ENCODE measurements around the gene TGFB3.

The TGFB3 gene

DNA sequence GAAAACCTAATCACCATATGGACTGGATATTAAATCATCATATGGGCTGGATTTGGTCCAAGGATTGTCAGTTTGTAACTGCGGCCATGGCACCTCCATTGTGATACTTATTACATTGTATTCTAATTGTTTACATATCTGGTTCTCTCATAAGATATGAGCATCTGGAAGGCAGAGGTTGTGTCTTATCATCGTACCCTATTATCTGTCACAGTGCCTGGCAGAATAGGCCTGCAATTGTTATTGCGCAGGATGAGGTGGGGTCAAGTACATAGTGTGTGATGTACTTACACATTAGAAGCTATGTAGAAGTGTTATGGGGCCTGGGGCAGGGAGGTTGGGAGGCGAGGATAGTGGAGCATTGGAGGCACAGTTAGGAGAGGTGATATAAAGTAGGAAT, 8.5 kb upstream of the TGFB3 start:
- H3K27ac ChIP-seq (ENCODE audit: low read length) = no peak overlapping the region
- TF ChIP-seq EZH2phosphoT487 (IDR thresholded peaks at IDR 0.05; ENCODE audit: low read length) (no peak), EZH2 (optimal IDR thresholded peaks at IDR 0.05; ENCODE audit: low read depth, low read length) (no peak)
- TF ChIP-seq, protein P1, sequence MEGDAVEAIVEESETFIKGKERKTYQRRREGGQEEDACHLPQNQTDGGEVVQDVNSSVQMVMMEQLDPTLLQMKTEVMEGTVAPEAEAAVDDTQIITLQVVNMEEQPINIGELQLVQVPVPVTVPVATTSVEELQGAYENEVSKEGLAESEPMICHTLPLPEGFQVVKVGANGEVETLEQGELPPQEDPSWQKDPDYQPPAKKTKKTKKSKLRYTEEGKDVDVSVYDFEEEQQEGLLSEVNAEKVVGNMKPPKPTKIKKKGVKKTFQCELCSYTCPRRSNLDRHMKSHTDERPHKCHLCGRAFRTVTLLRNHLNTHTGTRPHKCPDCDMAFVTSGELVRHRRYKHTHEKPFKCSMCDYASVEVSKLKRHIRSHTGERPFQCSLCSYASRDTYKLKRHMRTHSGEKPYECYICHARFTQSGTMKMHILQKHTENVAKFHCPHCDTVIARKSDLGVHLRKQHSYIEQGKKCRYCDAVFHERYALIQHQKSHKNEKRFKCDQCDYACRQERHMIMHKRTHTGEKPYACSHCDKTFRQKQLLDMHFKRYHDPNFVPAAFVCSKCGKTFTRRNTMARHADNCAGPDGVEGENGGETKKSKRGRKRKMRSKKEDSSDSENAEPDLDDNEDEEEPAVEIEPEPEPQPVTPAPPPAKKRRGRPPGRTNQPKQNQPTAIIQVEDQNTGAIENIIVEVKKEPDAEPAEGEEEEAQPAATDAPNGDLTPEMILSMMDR (IDR thresholded peaks at IDR 0.05; ENCODE audit: low read length) = no peak
- no peaks in the 10 kb centered on the region for H3K36me3 ChIP-seq (replicated peaks; ENCODE audit: insufficient read depth, low read length)
- DNase-seq = no peak
- no peak overlapping the region for H3K4me3 ChIP-seq (ENCODE audit: low read length)
- H3K9ac ChIP-seq (ENCODE audit: low read length) = no peak overlapping the region
- no peak overlapping the region for H2AFZ ChIP-seq (ENCODE audit: low read length)
- no peaks in the 10 kb centered on the region for H3K27me3 ChIP-seq (replicated peaks; ENCODE audit: insufficient read depth, low read length)
- H3K79me2 ChIP-seq (ENCODE audit: low read length) = no peaks in the 10 kb centered on the region
- H4K20me1 ChIP-seq (ENCODE audit: insufficient read depth, low read length) = no peaks in the 10 kb centered on the region
- peaks cover 1% of the 10 kb centered on the region; the same call in 1 of the 2 replicates for H3K4me1 ChIP-seq (ENCODE audit: low read length)
- H3K9me2 ChIP-seq (replicated peaks; ENCODE audit: insufficient read depth, low read length) = no peaks in the 10 kb centered on the region
- no peaks in the 10 kb centered on the region for H3K9me3 ChIP-seq (replicated peaks; ENCODE audit: insufficient read depth, low read length)
- no peaks in the 10 kb centered on the region for H3F3A ChIP-seq (ENCODE audit: insufficient read depth, low read length)
- H3K4me2 ChIP-seq (ENCODE audit: low read depth, low read length) = no peak overlapping the region

DNA sequence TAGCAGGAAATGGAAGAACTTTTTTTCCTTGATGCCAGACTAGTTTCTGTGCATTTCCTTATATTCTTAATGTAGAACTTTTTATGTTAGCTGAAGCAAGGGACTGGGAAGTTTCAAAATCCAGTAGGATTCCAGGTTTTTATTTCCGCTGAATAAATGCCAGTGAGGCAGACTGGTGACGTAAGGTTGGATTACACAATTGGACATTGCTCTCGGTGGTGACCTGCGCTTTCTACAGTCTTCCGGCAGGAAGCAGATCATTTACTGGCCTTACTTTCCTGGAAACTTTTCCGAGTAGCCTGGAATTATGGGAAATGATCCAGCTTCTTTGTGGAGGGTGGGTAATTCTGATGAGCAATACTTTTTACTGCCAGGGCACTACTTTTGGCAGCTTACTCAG, 7.3 kb upstream of the TGFB3 start:
- no peak overlapping the region for H3K9ac ChIP-seq (ENCODE audit: low read length)
- no peaks in the 10 kb centered on the region for H3K79me2 ChIP-seq (ENCODE audit: low read length)
- H3K27ac ChIP-seq (ENCODE audit: low read length) = no peak overlapping the region
- no peaks in the 10 kb centered on the region for H3F3A ChIP-seq (ENCODE audit: insufficient read depth, low read length)
- H2AFZ ChIP-seq (ENCODE audit: low read length) = no peak overlapping the region
- H3K9me3 ChIP-seq (replicated peaks; ENCODE audit: insufficient read depth, low read length) = no peaks in the 10 kb centered on the region
- no peaks in the 10 kb centered on the region for H3K9me2 ChIP-seq (replicated peaks; ENCODE audit: insufficient read depth, low read length)
- H3K4me2 ChIP-seq (ENCODE audit: low read depth, low read length) = no peak overlapping the region
- H3K4me1 ChIP-seq (ENCODE audit: low read length) = peaks cover 3% of the 10 kb centered on the region; the same call in 1 of the 2 replicates
- TF ChIP-seq, protein P1 (IDR thresholded peaks at IDR 0.05; ENCODE audit: low read length) = no peak
- TF ChIP-seq EZH2phosphoT487 (IDR thresholded peaks at IDR 0.05; ENCODE audit: low read length) = no peak
- no peak for TF ChIP-seq EZH2 (optimal IDR thresholded peaks at IDR 0.05; ENCODE audit: low read depth, low read length)
- H3K27me3 ChIP-seq (replicated peaks; ENCODE audit: insufficient read depth, low read length) = no peaks in the 10 kb centered on the region
- no peaks in the 10 kb centered on the region for H3K36me3 ChIP-seq (replicated peaks; ENCODE audit: insufficient read depth, low read length)
- no peak for DNase-seq
- no peaks in the 10 kb centered on the region for H4K20me1 ChIP-seq (ENCODE audit: insufficient read depth, low read length)
- H3K4me3 ChIP-seq (ENCODE audit: low read length) = no peak overlapping the region

DNA sequence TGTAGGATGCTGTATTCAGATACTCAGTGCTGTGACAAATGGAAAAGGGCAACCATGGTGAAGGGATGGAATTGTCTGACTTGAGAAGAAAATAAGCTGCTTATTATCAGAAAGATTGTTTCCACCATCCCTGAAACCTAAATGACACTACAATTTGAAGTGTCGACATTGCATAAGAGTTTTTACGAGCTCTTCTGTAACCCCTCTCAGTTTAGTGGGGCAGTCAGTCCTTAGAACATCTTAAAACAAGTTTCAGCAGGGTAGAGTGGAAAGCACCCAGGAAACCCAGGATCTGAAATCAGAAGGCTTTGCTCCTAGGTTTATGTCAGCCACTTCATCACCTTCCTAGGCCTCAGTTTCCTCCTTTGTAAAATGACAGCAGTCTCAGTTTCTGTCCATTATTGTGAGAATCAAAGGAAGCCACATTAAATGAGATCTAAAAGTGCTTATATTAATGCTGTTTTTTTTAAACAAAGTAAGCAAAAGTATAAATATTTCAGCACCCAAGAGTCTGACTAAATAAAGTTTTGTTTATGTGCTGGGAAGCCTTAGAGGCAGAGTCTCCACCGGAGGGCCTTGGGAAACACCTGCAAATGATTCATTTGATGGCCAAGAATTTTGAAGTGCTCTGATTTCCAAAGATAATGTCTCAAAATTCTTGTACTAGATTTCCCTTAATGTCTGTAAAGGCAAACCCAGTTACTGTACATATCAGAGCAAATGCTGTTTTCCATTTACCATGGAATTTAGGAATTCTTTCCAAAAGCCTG, 5.6 kb upstream of the TGFB3 start:
- peaks cover 3% of the 10 kb centered on the region; the same call in 1 of the 2 replicates for H3K4me1 ChIP-seq (ENCODE audit: low read length)
- no peaks in the 10 kb centered on the region for H3K79me2 ChIP-seq (ENCODE audit: low read length)
- H3K27ac ChIP-seq (ENCODE audit: low read length) = no peak overlapping the region
- H3K27me3 ChIP-seq (replicated peaks; ENCODE audit: insufficient read depth, low read length) = no peaks in the 10 kb centered on the region
- no peaks in the 10 kb centered on the region for H3F3A ChIP-seq (ENCODE audit: insufficient read depth, low read length)
- H3K4me2 ChIP-seq (ENCODE audit: low read depth, low read length) = no peak overlapping the region
- H3K9ac ChIP-seq (ENCODE audit: low read length) = no peak overlapping the region
- H3K4me3 ChIP-seq (ENCODE audit: low read length) = no peak overlapping the region
- H3K36me3 ChIP-seq (replicated peaks; ENCODE audit: insufficient read depth, low read length) = no peaks in the 10 kb centered on the region
- H2AFZ ChIP-seq (ENCODE audit: low read length) = no peak overlapping the region
- no peaks in the 10 kb centered on the region for H3K9me2 ChIP-seq (replicated peaks; ENCODE audit: insufficient read depth, low read length)
- no peaks in the 10 kb centered on the region for H4K20me1 ChIP-seq (ENCODE audit: insufficient read depth, low read length)
- no peaks in the 10 kb centered on the region for H3K9me3 ChIP-seq (replicated peaks; ENCODE audit: insufficient read depth, low read length)
- TF ChIP-seq EZH2 (optimal IDR thresholded peaks at IDR 0.05; ENCODE audit: low read depth, low read length) (no peak), EZH2phosphoT487 (IDR thresholded peaks at IDR 0.05; ENCODE audit: low read length) (no peak)
- TF ChIP-seq, protein P1 (IDR thresholded peaks at IDR 0.05; ENCODE audit: low read length) = no peak
- no peak for DNase-seq
